Astrocyte of the spinal cord (primary cell): ENCODE results near the gene RAB3GAP1.
"Not testable (repeated sequence)": the region's sequence is repeated elsewhere in the genome, so short reads cannot be mapped to it uniquely, and the experiment has no call there.

ENCODE experiments used
- DNase-seq: peaks from one replicate; pipeline ENCODE4 v3.0.0; 2011; ENCODE audit warnings: low read depth, low spot score
- H3K4me3 ChIP-seq: 2 replicates; pipeline ENCODE4 v1.5.1; 2011; ENCODE audit warnings: low read depth, mild to moderate bottlenecking, low read length, moderate library complexity
- in situ Hi-C: cut with HindIII; loops from 2 replicates; pipeline ENCODE4 v1.10.0; 2017; ENCODE audit warnings: low sequenced_read_pairs
- TF ChIP-seq, protein P1 (sequence below): IDR thresholded peaks from 2 replicates; pipeline ENCODE4 v1.5.1; 2012; ENCODE audit warnings: low read depth, mild to moderate bottlenecking, low read length, inconsistent platforms

Gene RAB3GAP1

DNA sequence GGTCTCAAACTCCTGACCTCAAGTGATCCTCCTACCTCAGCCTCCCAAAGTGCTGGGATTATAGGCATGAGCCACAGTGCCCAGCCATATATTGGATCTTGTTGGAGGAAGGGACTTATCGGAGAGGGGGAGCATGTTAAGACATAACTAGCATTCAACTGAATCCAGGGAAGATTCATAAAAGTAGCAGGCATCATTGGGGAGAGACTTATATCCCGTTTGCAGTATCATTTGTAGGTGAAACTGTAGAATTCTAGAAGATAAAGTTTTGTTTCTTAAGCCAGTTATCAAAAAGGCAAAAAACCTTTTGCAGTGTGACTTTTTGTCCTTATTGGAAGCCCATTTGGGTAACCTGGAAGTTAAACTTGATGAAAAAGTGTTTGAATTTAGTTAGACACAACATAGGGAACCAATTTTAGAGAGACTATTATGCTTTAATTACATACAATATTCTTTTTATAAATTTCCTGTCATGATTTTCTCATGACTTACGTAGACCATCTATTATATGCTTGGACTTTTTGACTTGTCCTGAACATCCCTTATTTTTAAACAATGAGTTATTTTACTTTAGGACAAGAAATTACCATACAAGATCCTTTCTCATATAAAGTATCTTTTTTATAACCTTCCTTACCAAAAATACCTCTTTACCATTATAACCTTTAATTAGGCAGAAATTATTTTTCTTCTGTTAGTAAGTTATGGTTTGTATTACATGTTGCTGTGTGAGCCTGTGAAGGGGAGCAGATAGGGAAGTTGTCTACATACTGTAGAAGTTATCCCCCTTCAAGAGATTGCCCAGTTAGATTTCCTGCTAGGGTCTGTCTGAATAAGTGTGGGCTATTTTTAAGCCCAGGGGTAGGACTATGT, 20.3 kb downstream of the RAB3GAP1 start:
- no peak overlapping the region for H3K4me3 ChIP-seq

DNA sequence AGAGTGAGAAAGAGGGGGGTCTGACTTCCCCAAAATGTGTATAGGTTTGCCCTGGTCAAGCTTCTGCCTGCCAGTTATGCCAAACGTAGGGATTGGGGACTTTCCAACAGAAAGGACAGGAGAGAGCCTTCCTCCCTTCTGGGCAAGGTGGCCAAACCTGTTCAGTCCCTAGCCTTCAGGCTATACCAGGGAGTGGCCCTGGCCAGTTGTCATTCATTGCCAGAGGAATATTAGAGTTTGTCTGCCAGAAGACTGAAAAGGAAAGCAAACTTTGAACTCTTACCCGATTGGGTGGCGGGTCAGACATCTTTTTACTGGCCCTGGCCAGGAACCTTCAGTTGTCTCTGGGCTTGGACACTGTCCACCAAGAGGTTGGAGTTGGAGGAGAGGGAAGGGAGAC, 22.1 kb downstream of the RAB3GAP1 start:
- DNase-seq, result no peak
- no peak overlapping the region for H3K4me3 ChIP-seq
- in situ Hi-C loops, result no loop called here
- TF ChIP-seq, protein P1, sequence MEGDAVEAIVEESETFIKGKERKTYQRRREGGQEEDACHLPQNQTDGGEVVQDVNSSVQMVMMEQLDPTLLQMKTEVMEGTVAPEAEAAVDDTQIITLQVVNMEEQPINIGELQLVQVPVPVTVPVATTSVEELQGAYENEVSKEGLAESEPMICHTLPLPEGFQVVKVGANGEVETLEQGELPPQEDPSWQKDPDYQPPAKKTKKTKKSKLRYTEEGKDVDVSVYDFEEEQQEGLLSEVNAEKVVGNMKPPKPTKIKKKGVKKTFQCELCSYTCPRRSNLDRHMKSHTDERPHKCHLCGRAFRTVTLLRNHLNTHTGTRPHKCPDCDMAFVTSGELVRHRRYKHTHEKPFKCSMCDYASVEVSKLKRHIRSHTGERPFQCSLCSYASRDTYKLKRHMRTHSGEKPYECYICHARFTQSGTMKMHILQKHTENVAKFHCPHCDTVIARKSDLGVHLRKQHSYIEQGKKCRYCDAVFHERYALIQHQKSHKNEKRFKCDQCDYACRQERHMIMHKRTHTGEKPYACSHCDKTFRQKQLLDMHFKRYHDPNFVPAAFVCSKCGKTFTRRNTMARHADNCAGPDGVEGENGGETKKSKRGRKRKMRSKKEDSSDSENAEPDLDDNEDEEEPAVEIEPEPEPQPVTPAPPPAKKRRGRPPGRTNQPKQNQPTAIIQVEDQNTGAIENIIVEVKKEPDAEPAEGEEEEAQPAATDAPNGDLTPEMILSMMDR, result no peak

More for the DNA sequence above, 20.3 kb downstream of the RAB3GAP1 start:
- in situ Hi-C loops, result no loop called here
- TF ChIP-seq, protein P1, result no peak
- peak; percentile 44 for DNase-seq

DNA sequence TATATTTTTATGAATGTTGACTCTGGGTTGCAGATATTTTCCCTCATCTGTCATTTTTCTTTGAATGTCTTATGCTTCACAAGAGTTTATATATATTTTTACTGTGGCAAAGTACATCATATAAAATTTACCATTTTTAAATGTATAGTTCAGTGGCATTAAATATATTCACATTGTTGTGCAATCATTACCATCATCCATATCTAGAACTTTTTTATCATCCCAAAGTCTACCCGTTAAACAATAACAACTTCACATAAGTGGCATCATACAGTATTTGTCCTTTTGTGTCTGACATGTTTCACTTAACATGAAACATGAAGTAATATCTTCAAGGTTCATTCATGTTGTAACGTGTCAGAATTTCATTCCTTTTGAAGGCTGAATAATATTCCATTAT, 24.5 kb downstream of the RAB3GAP1 start:
- in situ Hi-C loops, result no loop called here
- TF ChIP-seq, protein P1, result no peak
- H3K4me3 ChIP-seq, result no peak overlapping the region
- DNase-seq, result no peak

DNA sequence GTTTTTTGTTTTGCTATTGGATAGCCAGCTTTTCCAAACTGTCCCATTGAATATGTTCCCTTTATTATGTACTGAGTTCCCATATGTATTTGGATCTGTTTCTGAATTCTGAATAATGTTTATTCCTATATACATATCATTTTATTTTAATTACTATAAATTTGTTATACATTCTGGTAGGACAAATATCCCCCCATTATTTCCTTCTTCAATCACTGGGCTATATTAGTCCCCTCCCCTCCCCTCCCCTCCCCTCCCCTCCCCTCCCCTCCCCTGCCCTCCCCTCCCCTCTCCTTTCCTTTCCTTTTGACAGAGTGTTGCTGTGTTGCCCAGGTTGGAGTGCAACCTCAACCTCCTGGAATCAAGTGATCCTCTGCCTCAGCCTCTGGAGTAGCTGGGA, 26.3 kb downstream of the RAB3GAP1 start:
- in situ Hi-C loops, result no loop called here
- TF ChIP-seq, protein P1, result no peak

DNA sequence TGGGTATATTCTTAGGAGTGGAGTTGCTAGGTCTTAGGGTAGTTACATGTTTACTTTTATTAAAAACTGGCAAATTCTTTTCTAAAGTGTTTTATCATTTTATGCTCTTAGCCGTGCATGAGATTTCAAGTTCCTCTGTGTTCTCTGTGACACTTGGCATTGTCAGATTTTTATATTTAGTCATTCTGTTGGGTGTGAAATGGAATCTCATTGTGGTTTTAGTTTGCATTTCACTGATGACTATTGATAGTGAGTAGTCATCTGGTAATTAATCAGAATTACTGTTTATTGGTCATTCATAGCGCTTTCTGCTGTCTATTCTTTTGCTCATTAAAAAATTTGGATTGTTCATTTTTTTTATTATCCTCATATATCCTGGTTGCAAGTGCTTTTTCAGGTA, 34.1 kb downstream of the RAB3GAP1 start:
- TF ChIP-seq, protein P1, result no peak
- no peak overlapping the region for H3K4me3 ChIP-seq
- in situ Hi-C loops, result no loop called here
- no peak for DNase-seq

More for the DNA sequence above, 26.3 kb downstream of the RAB3GAP1 start:
- H3K4me3 ChIP-seq, result no peak overlapping the region
- no peak for DNase-seq

DNA sequence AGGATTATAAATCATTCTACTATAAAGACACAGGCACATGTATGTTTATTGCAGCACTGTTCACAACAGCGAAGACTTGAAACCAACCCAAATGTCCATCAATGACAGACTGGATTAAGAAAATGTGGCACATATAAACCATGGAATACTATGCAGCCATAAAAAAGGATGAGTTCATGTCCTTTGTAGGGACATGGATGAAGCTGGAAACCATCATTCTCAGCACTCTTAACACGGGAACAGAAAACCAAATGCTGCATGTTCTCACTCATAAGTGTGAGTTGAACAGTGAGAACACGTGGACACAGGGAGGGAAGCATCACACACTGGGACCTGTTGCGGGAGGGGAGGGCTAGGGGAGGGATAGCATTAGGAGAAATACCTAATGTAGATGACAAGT, 37.5 kb downstream of the RAB3GAP1 start:
- DNase-seq, in situ Hi-C loops, H3K4me3 ChIP-seq: not testable (repeated sequence)

DNA sequence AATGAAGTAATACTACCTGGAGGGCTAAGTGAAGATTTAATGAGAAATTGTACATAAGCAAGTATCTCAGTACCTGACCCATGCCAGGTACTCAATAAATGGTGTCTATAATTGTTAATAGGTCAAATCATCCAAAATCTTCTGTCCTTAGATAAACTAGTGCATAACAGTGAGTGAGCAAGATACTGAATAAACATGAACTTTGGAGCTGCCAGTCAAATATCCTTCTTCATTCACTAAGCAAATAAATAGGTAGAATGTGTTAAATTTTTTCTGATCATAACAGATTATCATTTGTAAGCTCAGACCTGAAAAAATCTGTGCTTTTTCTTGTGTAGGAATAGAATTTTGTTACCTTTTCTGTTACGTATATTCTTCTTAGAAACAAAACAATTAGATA, 39.6 kb downstream of the RAB3GAP1 start:
- DNase-seq, result no peak
- in situ Hi-C loops, result no loop called here
- H3K4me3 ChIP-seq, result no peak overlapping the region
- TF ChIP-seq, protein P1, result no peak
